K562 (cell line): ENCODE measurements around the gene CDK5RAP3. TPM values are rescaled to one million over a fixed set of nuclear protein-coding genes. Genes with fewer than 3 reads are reported as not detected.
A peak's percentile ranks its signal among the peaks of the same experiment; 100 is the strongest.

ENCODE experiments used
- ARID2 ChIP-seq: fragments of 450-650 bp; IDR thresholded peaks from 2 replicates; pipeline ENCODE4 v1.6.1; 2017; ENCODE audit warnings: antibody characterized with exemption, mild to moderate bottlenecking
- CBFA2T3 ChIP-seq: fragments of 450-650 bp; IDR thresholded peaks from 2 replicates; pipeline ENCODE4 v1.6.1; 2017
- CBX3 ChIP-seq, 2 experiments: IDR thresholded peaks; 1 replicate in 1 of 2; 2 replicates in 1 of 2; pipeline ENCODE4 v1.6.1; 2012; ENCODE audit warnings: inconsistent platforms in 2 of 2, low read length in 2 of 2, borderline replicate concordance in 1 of 2, control low read depth in 1 of 2
- CCAR2 ChIP-seq: fragments of 200-400 bp; formaldehyde crosslinking; IDR thresholded peaks from 2 replicates; pipeline ENCODE4 v1.6.1; 2017; ENCODE audit warnings: mild to moderate bottlenecking, low read depth, low read length
- CXXC5 ChIP-seq: fragments of 250-450 bp; sonication (Bioruptor Pico); IDR thresholded peaks from 2 replicates; pipeline ENCODE4 v1.8.0; 2022; ENCODE audit warnings: inconsistent platforms, mild to moderate bottlenecking, moderate library complexity
- HNRNPH1 ChIP-seq: fragments of 200-400 bp; formaldehyde crosslinking; optimal IDR thresholded peaks from 2 replicates; pipeline ENCODE3; 2017; ENCODE audit warnings: low read depth, mild to moderate bottlenecking, low read length, moderate library complexity
- MXI1 ChIP-seq: IDR thresholded peaks from 2 replicates; pipeline ENCODE4 v1.6.1; 2011; ENCODE audit warnings: low read depth, mild to moderate bottlenecking, improper control_type of control experiment, low read length
- NCOA4 ChIP-seq: fragments of 450-650 bp; IDR thresholded peaks from 2 replicates; pipeline ENCODE4 v1.6.1; 2018; ENCODE audit warnings: mild to moderate bottlenecking; ENCODE audit not compliant: partially characterized antibody
- PHF20 ChIP-seq: fragments of 450-650 bp; IDR thresholded peaks from 2 replicates; pipeline ENCODE4 v1.6.1; 2018; ENCODE audit not compliant: partially characterized antibody
- PYGO2 ChIP-seq: fragments of 450-650 bp; IDR thresholded peaks from 2 replicates; pipeline ENCODE4 v1.6.1; 2016; ENCODE audit warnings: mild to moderate bottlenecking, missing genetic modification characterization, moderate library complexity, missing compliant biosample characterization
- RBFOX2 ChIP-seq: fragments of 200-400 bp; formaldehyde crosslinking; IDR thresholded peaks from 2 replicates; pipeline ENCODE4 v1.6.1; 2017; ENCODE audit warnings: low read depth, mild to moderate bottlenecking, low read length, moderate library complexity
- YBX1 ChIP-seq: fragments of 450-650 bp; IDR thresholded peaks from 2 replicates; pipeline ENCODE4 v1.7.1; 2016; ENCODE audit warnings: mild to moderate bottlenecking
- ZBTB43 ChIP-seq: sonication (generic); formaldehyde crosslinking; IDR thresholded peaks from 2 replicates; pipeline ENCODE4 v1.8.0; 2023; ENCODE audit warnings: mild to moderate bottlenecking, missing genetic modification reagents
- ZNF740 ChIP-seq, 3 experiments: fragments of 200-800 bp in 1 of 3; sonication (Bioruptor generic) in 1 of 3; sonication (generic) in 1 of 3; formaldehyde crosslinking in 1 of 3; IDR thresholded peaks; 2 replicates each; pipeline versions ENCODE4 v1.6.1 to v1.8.0; 2016 to 2022; ENCODE audit warnings: mild to moderate bottlenecking in 2 of 3, missing compliant biosample characterization in 2 of 3, missing genetic modification characterization in 2 of 3, missing genetic modification reagents in 1 of 3
- polyA plus RNA-seq, 8 experiments: library from polyadenylated mRNA; depleted of rRNA in 4 of 8; stranded (reverse) in 5 of 8; unstranded in 3 of 8; fragments of >200 nt; fragmentation: Nextera tagmentation in 2 of 8; fragmentation: Illumina TruSeq in 1 of 8; extraction: Ambion mirVana in 2 of 8; extraction: Trizol in 1 of 8; gene quantifications; 2 replicates each; pipeline versions ENCODE4 v1.2.1 to v1.2.3, GENCODE V29; 2011 to 2014; ENCODE audit warnings: inconsistent platforms in 1 of 8, missing spikeins in 1 of 8
- total RNA-seq, 7 experiments: library from RNA; depleted of rRNA in 6 of 7; stranded (reverse); fragments of >200 nt in 6 of 7; fragmentation: Illumina TruSeq in 2 of 7; extraction: Trizol in 2 of 7; gene quantifications; 2 replicates each; pipeline versions ENCODE4 v1.2.1 to v1.2.3, GENCODE V29; 2011 to 2021; ENCODE audit warnings: low replicate concordance in 1 of 7
- TF ChIP-seq, protein P1 (sequence below), 2 experiments: fragments of 450-650 bp in 1 of 2; sonication (generic) in 1 of 2; formaldehyde crosslinking in 1 of 2; IDR thresholded peaks; 2 replicates each; pipeline versions ENCODE4 v1.7.1 to v1.9.0; 2016 to 2022; ENCODE audit warnings: inconsistent platforms in 1 of 2, mild to moderate bottlenecking in 1 of 2, missing genetic modification reagents in 1 of 2

The CDK5RAP3 gene
- total and polyA plus RNA-seq, 9 of the 15 experiments (the other 6 are each of a cell fraction or from before 2014, with no cell fraction given) = 44.2 to 202 (median 91.5) TPM

DNA sequence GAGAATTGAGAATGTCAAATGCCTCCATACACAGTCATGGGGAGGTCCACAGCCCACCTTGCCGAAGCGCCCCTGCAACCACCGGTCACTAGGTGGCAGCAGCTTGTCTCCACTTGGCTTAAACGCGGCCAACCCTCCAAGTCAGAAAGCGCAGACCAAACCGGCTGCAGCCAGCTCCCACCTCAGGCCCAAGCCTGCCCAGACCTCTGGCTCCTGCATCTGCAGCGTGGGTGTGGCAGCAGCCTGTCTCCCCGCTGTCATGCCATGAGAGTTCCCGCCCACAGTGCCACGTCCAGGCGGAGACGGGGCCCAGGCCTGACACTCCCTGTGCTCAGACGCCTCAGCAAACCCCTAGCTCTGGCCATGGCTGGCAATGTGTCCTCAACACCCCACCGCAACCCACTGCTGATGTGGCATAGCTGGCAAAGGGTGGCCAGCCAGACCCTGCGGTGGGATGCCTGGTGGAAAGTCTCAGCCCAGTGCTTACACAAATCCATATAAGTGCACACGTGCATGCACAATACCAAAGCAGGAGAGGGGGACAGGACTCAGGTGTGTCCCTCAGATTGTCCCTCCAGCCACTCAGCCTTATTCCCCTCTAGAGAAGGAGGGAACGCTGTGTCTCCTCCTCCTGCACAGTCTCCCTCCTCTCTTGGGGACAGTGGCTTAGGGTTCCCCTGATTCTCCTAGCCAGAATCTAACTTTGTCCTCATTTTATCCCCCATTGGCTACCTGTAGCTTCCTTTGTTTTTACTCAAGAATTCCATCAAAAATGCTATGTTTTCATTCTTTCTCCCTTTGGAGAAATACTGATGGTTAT lies 55.8 kb downstream of the CDK5RAP3 start (continued):
- no peak for TF ChIP-seq CBFA2T3
- TF ChIP-seq CXXC5 (CRISPR knock-in tag) = peak; percentile 40
- TF ChIP-seq CBX3 (IDR thresholded peaks at IDR 0.05; ENCODE audit: borderline replicate concordance in 1 of 2, low read length in 2 of 2) = no peak
- no peak for TF ChIP-seq CCAR2
- TF ChIP-seq, protein P1, sequence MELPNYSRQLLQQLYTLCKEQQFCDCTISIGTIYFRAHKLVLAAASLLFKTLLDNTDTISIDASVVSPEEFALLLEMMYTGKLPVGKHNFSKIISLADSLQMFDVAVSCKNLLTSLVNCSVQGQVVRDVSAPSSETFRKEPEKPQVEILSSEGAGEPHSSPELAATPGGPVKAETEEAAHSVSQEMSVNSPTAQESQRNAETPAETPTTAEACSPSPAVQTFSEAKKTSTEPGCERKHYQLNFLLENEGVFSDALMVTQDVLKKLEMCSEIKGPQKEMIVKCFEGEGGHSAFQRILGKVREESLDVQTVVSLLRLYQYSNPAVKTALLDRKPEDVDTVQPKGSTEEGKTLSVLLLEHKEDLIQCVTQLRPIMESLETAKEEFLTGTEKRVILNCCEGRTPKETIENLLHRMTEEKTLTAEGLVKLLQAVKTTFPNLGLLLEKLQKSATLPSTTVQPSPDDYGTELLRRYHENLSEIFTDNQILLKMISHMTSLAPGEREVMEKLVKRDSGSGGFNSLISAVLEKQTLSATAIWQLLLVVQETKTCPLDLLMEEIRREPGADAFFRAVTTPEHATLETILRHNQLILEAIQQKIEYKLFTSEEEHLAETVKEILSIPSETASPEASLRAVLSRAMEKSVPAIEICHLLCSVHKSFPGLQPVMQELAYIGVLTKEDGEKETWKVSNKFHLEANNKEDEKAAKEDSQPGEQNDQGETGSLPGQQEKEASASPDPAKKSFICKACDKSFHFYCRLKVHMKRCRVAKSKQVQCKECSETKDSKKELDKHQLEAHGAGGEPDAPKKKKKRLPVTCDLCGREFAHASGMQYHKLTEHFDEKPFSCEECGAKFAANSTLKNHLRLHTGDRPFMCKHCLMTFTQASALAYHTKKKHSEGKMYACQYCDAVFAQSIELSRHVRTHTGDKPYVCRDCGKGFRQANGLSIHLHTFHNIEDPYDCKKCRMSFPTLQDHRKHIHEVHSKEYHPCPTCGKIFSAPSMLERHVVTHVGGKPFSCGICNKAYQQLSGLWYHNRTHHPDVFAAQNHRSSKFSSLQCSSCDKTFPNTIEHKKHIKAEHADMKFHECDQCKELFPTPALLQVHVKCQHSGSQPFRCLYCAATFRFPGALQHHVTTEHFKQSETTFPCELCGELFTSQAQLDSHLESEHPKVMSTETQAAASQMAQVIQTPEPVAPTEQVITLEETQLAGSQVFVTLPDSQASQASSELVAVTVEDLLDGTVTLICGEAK (IDR thresholded peaks at IDR 0.05) = no peak
- TF ChIP-seq, protein P1 (CRISPR knock-in tag; IDR thresholded peaks at IDR 0.05) = no peak
- no peak for TF ChIP-seq MXI1
- no peak for TF ChIP-seq ZNF740 (CRISPR knock-in tag; IDR thresholded peaks at IDR 0.05)
- no peak for TF ChIP-seq ZNF740 (tag; IDR thresholded peaks at IDR 0.05)
- no peak for TF ChIP-seq PYGO2 (tag)
- TF ChIP-seq PHF20 = no peak
- TF ChIP-seq RBFOX2 = peak; percentile 23; the same call in 1 of the 2 replicates
- TF ChIP-seq HNRNPH1 = no peak
- no peak for TF ChIP-seq YBX1
- peak; percentile 64; the same call in 1 of the 2 replicates for TF ChIP-seq ARID2
- TF ChIP-seq NCOA4 = no peak
- no peak for TF ChIP-seq ZBTB43
